H1 (cell line): ENCODE results near the gene PPP1R12B. TPM values are rescaled to one million over a fixed set of nuclear protein-coding genes. Genes with fewer than 3 reads are reported as not detected.

ENCODE experiments used
- CTCF ChIA-PET: fragments of 300-600 bp; sonication (Branson Sonifier 250); formaldehyde crosslinking; loops from one replicate; lab custom pipeline; 2021; ENCODE audit not compliant: partially characterized antibody; lab: Charles Lee
- POLR2A ChIA-PET: fragments of 300-600 bp; sonication (Branson Sonifier 250); formaldehyde crosslinking; loops from one replicate; lab custom pipeline; 2021; ENCODE audit warnings: inconsistent platforms; ENCODE audit not compliant: partially characterized antibody; lab: Charles Lee
- DNase-seq, 2 experiments: peaks; one replicate each; pipeline versions ENCODE4 v3.0.0 to v3.0.0-alpha.2; 2010 to 2022; ENCODE audit warnings: low spot score in 2 of 2, low read depth in 1 of 2, mixed read lengths in 1 of 2
- FAIRE-seq: peaks from 2 replicates; lab custom pipeline; 2011; peaks lifted over from hg19 to GRCh38; lab: Jason Lieb, UNC
- H2AFZ ChIP-seq: 2 replicates; pipeline ENCODE4 v1.8.1; 2012; ENCODE audit warnings: low read length, inconsistent platforms
- H2AK5ac ChIP-seq: 2 replicates; pipeline ENCODE4 v1.6.1; 2013; ENCODE audit warnings: low read depth, low read length
- H2BK120ac ChIP-seq: replicated peaks from 2 replicates; pipeline ENCODE3; 2013; ENCODE audit warnings: low read depth, low read length, inconsistent platforms
- H2BK12ac ChIP-seq: 2 replicates; pipeline ENCODE4 v1.6.1; 2013; ENCODE audit warnings: low read depth, low read length
- H2BK15ac ChIP-seq: 2 replicates; pipeline ENCODE4 v1.6.1; 2013; ENCODE audit warnings: low read length
- H2BK20ac ChIP-seq: 2 replicates; pipeline ENCODE4 v1.6.1; 2013; ENCODE audit warnings: low read length
- H2BK5ac ChIP-seq: 2 replicates; pipeline ENCODE4 v1.6.1; 2013; ENCODE audit warnings: low read depth, low read length
- H3K14ac ChIP-seq: 2 replicates; pipeline ENCODE4 v1.6.1; 2013; ENCODE audit warnings: inconsistent platforms; ENCODE audit not compliant: insufficient read length
- H3K18ac ChIP-seq: 2 replicates; pipeline ENCODE4 v1.6.1; 2013; ENCODE audit warnings: low read length; ENCODE audit errors: extremely low read depth
- H3K23ac ChIP-seq: 2 replicates; pipeline ENCODE4 v1.6.1; 2013; ENCODE audit warnings: inconsistent platforms; ENCODE audit not compliant: insufficient read length
- H3K23me2 ChIP-seq: 2 replicates; pipeline ENCODE4 v1.6.1; 2013; ENCODE audit warnings: low read depth, low read length
- H3K27ac ChIP-seq: 2 replicates; pipeline ENCODE4 v1.6.1; 2011; ENCODE audit warnings: low read depth, low read length, inconsistent platforms
- H3K27me3 ChIP-seq, 4 experiments: replicated peaks in 1 of 4; 1 replicate in 1 of 4; 2 replicates in 3 of 4; pipeline versions ENCODE4 v1.6.1 to v1.8.1; 2011 to 2013; ENCODE audit warnings: low read length in 3 of 4, mild to moderate bottlenecking in 3 of 4, inconsistent platforms in 2 of 4, mixed read lengths in 2 of 4, moderate library complexity in 1 of 4; ENCODE audit not compliant: control insufficient read depth in 3 of 4, insufficient read depth in 3 of 4; ENCODE audit errors: extremely low read depth in 1 of 4
- H3K36me3 ChIP-seq, 4 experiments: 2 replicates each; pipeline versions ENCODE4 v1.6.1 to v1.8.1; 2011 to 2013; ENCODE audit warnings: mild to moderate bottlenecking in 4 of 4, low read length in 3 of 4, moderate library complexity in 2 of 4, control low read depth in 1 of 4, inconsistent platforms in 1 of 4; ENCODE audit not compliant: insufficient read depth in 4 of 4, control insufficient read depth in 2 of 4
- H3K4ac ChIP-seq: replicated peaks from 2 replicates; pipeline ENCODE3; 2013; ENCODE audit warnings: low read length, low read depth, mixed read lengths, inconsistent platforms; ENCODE audit not compliant: insufficient read length
- H3K4me1 ChIP-seq, 4 experiments: replicated peaks in 1 of 4; 1 replicate in 1 of 4; 2 replicates in 3 of 4; pipeline versions ENCODE4 v1.6.1 to v1.8.1; 2011 to 2013; ENCODE audit warnings: low read length in 3 of 4, inconsistent platforms in 2 of 4, mixed read lengths in 1 of 4; ENCODE audit not compliant: insufficient read depth in 4 of 4, control insufficient read depth in 3 of 4
- H3K4me2 ChIP-seq, 2 experiments: 2 replicates each; pipeline versions ENCODE4 v1.6.1 to v1.8.1; 2011 to 2013; ENCODE audit warnings: low read depth in 2 of 2, low read length in 2 of 2, control low read depth in 1 of 2, inconsistent platforms in 1 of 2, mild to moderate bottlenecking in 1 of 2; ENCODE audit not compliant: insufficient read depth in 1 of 2
- H3K4me3 ChIP-seq, 4 experiments: fragments of 200-600, 300-600 bp in 1 of 4; sonication (generic), shearing (Covaris generic), sonication (Bioruptor Twin) in 1 of 4; 2 replicates each; pipeline versions ENCODE4 v1.5.1 to v1.8.1; 2011 to 2016; ENCODE audit warnings: low read length in 4 of 4, low read depth in 3 of 4, control low read depth in 2 of 4, inconsistent platforms in 2 of 4, mild to moderate bottlenecking in 2 of 4, mixed read lengths in 1 of 4, moderate library complexity in 1 of 4; ENCODE audit not compliant: insufficient read depth in 2 of 4; ENCODE audit errors: extremely low read depth in 1 of 4
- H3K56ac ChIP-seq: replicated peaks from 2 replicates; pipeline ENCODE3; 2013; ENCODE audit warnings: low read depth, mild to moderate bottlenecking, mixed read lengths, low read length, inconsistent platforms; ENCODE audit not compliant: insufficient read length
- H3K79me1 ChIP-seq: 2 replicates; pipeline ENCODE4 v1.6.1; 2013; ENCODE audit warnings: low read depth, low read length, control low read depth
- H3K79me2 ChIP-seq, 2 experiments: 2 replicates each; pipeline versions ENCODE4 v1.6.1 to v1.8.1; 2012 to 2013; ENCODE audit warnings: low read length in 2 of 2, mild to moderate bottlenecking in 2 of 2, inconsistent platforms in 1 of 2; ENCODE audit not compliant: insufficient read depth in 2 of 2, control insufficient read depth in 1 of 2
- H3K9ac ChIP-seq, 4 experiments: replicated peaks in 1 of 4; 1 replicate in 1 of 4; 2 replicates in 3 of 4; pipeline versions ENCODE4 v1.6.1 to v1.8.1; 2011 to 2013; ENCODE audit warnings: low read depth in 3 of 4, low read length in 3 of 4, control low read depth in 2 of 4, mild to moderate bottlenecking in 2 of 4, moderate library complexity in 2 of 4, inconsistent platforms in 1 of 4; ENCODE audit errors: extremely low read depth in 1 of 4
- H3K9me3 ChIP-seq, 2 experiments: 2 replicates each; pipeline versions ENCODE4 v1.6.1 to v1.8.1; 2012 to 2013; ENCODE audit warnings: mild to moderate bottlenecking in 2 of 2, moderate library complexity in 2 of 2, control low read depth in 1 of 2, inconsistent platforms in 1 of 2, low read depth in 1 of 2, low read length in 1 of 2, mixed read lengths in 1 of 2; ENCODE audit not compliant: insufficient read depth in 2 of 2
- H4K20me1 ChIP-seq, 2 experiments: replicated peaks in 1 of 2; 2 replicates each; pipeline versions ENCODE3 to v1.8.1; 2011 to 2013; ENCODE audit warnings: inconsistent platforms in 2 of 2, low read length in 2 of 2, mild to moderate bottlenecking in 1 of 2; ENCODE audit not compliant: insufficient read depth in 2 of 2, control insufficient read depth in 1 of 2
- H4K5ac ChIP-seq: 2 replicates; pipeline ENCODE4 v1.6.1; 2013; ENCODE audit warnings: low read length, low read depth, mixed read lengths, inconsistent platforms; ENCODE audit not compliant: insufficient read length
- H4K8ac ChIP-seq: 2 replicates; pipeline ENCODE4 v1.8.0; 2013; ENCODE audit warnings: mild to moderate bottlenecking, moderate library complexity, low read length, inconsistent platforms; ENCODE audit not compliant: insufficient read depth; ENCODE audit errors: extremely low read depth
- H4K91ac ChIP-seq: replicated peaks from 2 replicates; pipeline ENCODE3; 2013; ENCODE audit warnings: low read length, mixed read lengths, inconsistent platforms; ENCODE audit not compliant: insufficient read length
- CBX8 ChIP-seq: fragments of 300-800, 300-1000 bp; sonication (generic); IDR thresholded peaks from 2 replicates; pipeline ENCODE4 v1.7.1; 2016; ENCODE audit warnings: low read depth, low read length, borderline replicate concordance
- CEBPB ChIP-seq: IDR thresholded peaks from 2 replicates; pipeline ENCODE4 v1.6.1; 2012; ENCODE audit warnings: low read depth, low read length
- EGR1 ChIP-seq: IDR thresholded peaks from 2 replicates; pipeline ENCODE4 v1.6.1; 2011; ENCODE audit warnings: low read depth, low read length, borderline replicate concordance
- KDM1A ChIP-seq: fragments of 200-600, 300-600 bp; sonication (generic); IDR thresholded peaks from 2 replicates; pipeline ENCODE4 v1.7.1; 2016; ENCODE audit warnings: mild to moderate bottlenecking, low read length, borderline replicate concordance
- POLR2AphosphoS5 ChIP-seq: IDR thresholded peaks from 2 replicates; pipeline ENCODE4 v1.6.1; 2011; ENCODE audit warnings: low read depth, low read length
- SIN3A ChIP-seq, 2 experiments: IDR thresholded peaks in 1 of 2; conservative IDR thresholded peaks in 1 of 2; 2 replicates each; pipeline ENCODE4 v1.6.1; 2011 to 2012; ENCODE audit warnings: low read length in 2 of 2, improper control_type of control experiment in 1 of 2, low read depth in 1 of 2, mild to moderate bottlenecking in 1 of 2
- WGBS, 2 experiments: shearing (Covaris generic) in 1 of 2; methylation state at CpG; one replicate each; pipeline versions ENCODE4 v1.1.6 to v1.1.7; 2013 to 2015; ENCODE audit warnings: low lambda C conversion rate in 2 of 2, mixed read lengths in 2 of 2, inconsistent platforms in 1 of 2, low coverage in 1 of 2, missing lambda C conversion rate in 1 of 2; ENCODE audit not compliant: insufficient replicate concordance in 2 of 2, insufficient coverage in 1 of 2, insufficient read length in 1 of 2; ENCODE audit errors: extremely low coverage in 1 of 2, missing lambda C conversion rate in 1 of 2; 5-methylcytosine and 5-hydroxymethylcytosine counted together
- polyA plus RNA-seq, 7 experiments: library from polyadenylated mRNA; depleted of rRNA in 3 of 7; stranded (reverse) in 5 of 7; unstranded in 2 of 7; fragments of >200 nt in 5 of 7; fragments of 200-250 nt in 2 of 7; gene quantifications; 1 replicate in 5 of 7; 2 replicates in 1 of 7; 4 replicates in 1 of 7; pipeline versions ENCODE4 v1.2.1 to v1.2.3, GENCODE V29; 2011 to 2013; ENCODE audit warnings: missing spikeins in 2 of 7, mixed read lengths in 2 of 7
- total RNA-seq: library from RNA; stranded (reverse); fragmentation: NEBNext Ultra II Directional; extraction: Animal tissue kit (Norgen Biotek cat#: 25700); gene quantifications from 2 replicates; pipeline ENCODE4 v1.2.1, GENCODE V29; 2021

Gene PPP1R12B
- total and polyA plus RNA-seq, 2 of the 8 experiments (the other 6 are each of a cell fraction or from before 2014, with no cell fraction given), result 7.9 to 18.7 TPM

DNA sequence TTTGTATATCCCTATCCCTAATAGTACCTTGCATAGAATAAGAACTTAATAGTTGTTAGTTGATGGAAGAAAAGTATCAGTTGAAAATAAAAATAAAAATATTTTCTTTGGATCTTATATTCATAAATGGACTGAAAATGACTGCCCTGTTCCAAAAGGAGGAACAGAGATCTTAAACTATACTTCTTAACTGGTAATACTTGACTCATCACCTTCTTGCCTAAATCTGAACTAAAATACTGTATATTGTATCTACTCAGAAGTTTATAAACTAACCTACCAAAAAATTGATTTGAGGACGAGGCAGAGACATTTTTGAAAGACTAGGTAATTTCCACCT is 182.9 kb downstream of the PPP1R12B start:
- Histone ChIP-seq H3K27ac (no peak overlapping the region), H3K23ac (no peak overlapping the region), H4K5ac (no peak overlapping the region), H3K23me2 (no peaks in the 10 kb centered on the region; the same call in 1 of the 2 replicates), H3K4me1 (no peaks in the 10 kb centered on the region), H3K4ac (no peak overlapping the region), H2AFZ (no peak overlapping the region), H3K14ac (no peak overlapping the region), H3K79me1 (no peaks in the 10 kb centered on the region), H4K20me1 (no peaks in the 10 kb centered on the region), H3K79me2 (no peaks in the 10 kb centered on the region), H4K8ac (no peak overlapping the region), H2BK12ac (no peak overlapping the region), H2AK5ac (no peak overlapping the region), H3K9me3 (no peaks in the 10 kb centered on the region), H3K9ac (no peak overlapping the region), H4K91ac (no peak overlapping the region), H3K27me3 (no peaks in the 10 kb centered on the region), H3K4me2 (no peak overlapping the region), H2BK20ac (no peak overlapping the region), H3K36me3 (no peaks in the 10 kb centered on the region), H2BK5ac (no peak overlapping the region), H3K4me3 (no peak overlapping the region), H2BK15ac (no peak overlapping the region), H2BK120ac (no peak overlapping the region), H3K56ac (no peak overlapping the region), H3K18ac (no peak overlapping the region)
- no peak for TF ChIP-seq SIN3A (conservative IDR thresholded peaks at IDR 0.05 in 1 of 2, IDR thresholded peaks at IDR 0.05 in 1 of 2; ENCODE audit: low read depth in 1 of 2, low read length in 2 of 2)
- no peak for TF ChIP-seq CBX8
- TF ChIP-seq CEBPB, result no peak
- TF ChIP-seq EGR1, result no peak
- no peak for TF ChIP-seq POLR2AphosphoS5
- TF ChIP-seq KDM1A, result no peak
- FAIRE-seq, result no peak
- 84% methylated on average over 1 of the region's 1 CpG; no CpG with 5 or more reads in 1 of the 2 experiments for WGBS, 2 experiments
- no peak for DNase-seq
- CTCF ChIA-PET, result no interaction called here
- POLR2A ChIA-PET, result interaction anchor here (1.5 kb wide), 1 partner anchor 53 kb away, joined by 4 read pairs; no protein-coding TSS in a partner anchor
